Keratinocyte (primary cell): ENCODE measurements around the gene EDEM1. TPM values are rescaled to one million over a fixed set of nuclear protein-coding genes. Genes with fewer than 3 reads are reported as not detected.

Experiments used
- DNase-seq: peaks from one replicate; pipeline ENCODE4 v3.0.0-alpha.2; 2011; ENCODE audit warnings: low read depth, missing footprints, low spot score
- FAIRE-seq: peaks from 2 replicates; lab custom pipeline; 2011; peaks lifted over from hg19 to GRCh38; lab: Jason Lieb, UNC
- H2AFZ ChIP-seq: 2 replicates; pipeline ENCODE4 v1.6.0; 2012; ENCODE audit warnings: low read length, control low read depth, inconsistent platforms; ENCODE audit not compliant: control insufficient read depth
- H3K27ac ChIP-seq: 2 replicates; pipeline ENCODE4 v1.5.1; 2011; ENCODE audit warnings: low read length; ENCODE audit not compliant: control insufficient read depth, insufficient read depth
- H3K27me3 ChIP-seq: 3 replicates; pipeline ENCODE4 v1.6.0; 2011; ENCODE audit warnings: low read length; ENCODE audit not compliant: control insufficient read depth, insufficient read depth; ENCODE audit errors: extremely low read depth
- H3K36me3 ChIP-seq, 2 experiments: 2 replicates in 1 of 2; 3 replicates in 1 of 2; pipeline ENCODE4 v1.5.1; 2011; ENCODE audit warnings: low read length in 2 of 2, mild to moderate bottlenecking in 1 of 2; ENCODE audit not compliant: control insufficient read depth in 2 of 2, insufficient read depth in 2 of 2; ENCODE audit errors: extremely low read depth in 1 of 2
- H3K4me1 ChIP-seq: 3 replicates; pipeline ENCODE4 v1.5.1; 2011; ENCODE audit warnings: low read length; ENCODE audit not compliant: control insufficient read depth, insufficient read depth; ENCODE audit errors: extremely low read depth
- H3K4me2 ChIP-seq: 3 replicates; pipeline ENCODE4 v1.6.0; 2011; ENCODE audit warnings: low read depth, low read length; ENCODE audit not compliant: control insufficient read depth, insufficient read depth; ENCODE audit errors: extremely low read depth
- H3K4me3 ChIP-seq, 3 experiments: fragments of 200-600 bp in 1 of 3; sonication (generic) in 1 of 3; 2 replicates in 2 of 3; 3 replicates in 1 of 3; pipeline ENCODE4 v1.5.1; 2011 to 2016; ENCODE audit warnings: low read length in 3 of 3, mild to moderate bottlenecking in 3 of 3, control low read depth in 2 of 3, inconsistent platforms in 1 of 3, low read depth in 1 of 3, mixed read lengths in 1 of 3, mixed run types in 1 of 3, moderate library complexity in 1 of 3; ENCODE audit not compliant: control insufficient read depth in 2 of 3, insufficient read depth in 2 of 3; ENCODE audit errors: extremely low read depth in 1 of 3
- H3K79me2 ChIP-seq: 2 replicates; pipeline ENCODE4 v1.6.0; 2012; ENCODE audit warnings: low read length; ENCODE audit not compliant: control insufficient read depth, insufficient read depth
- H3K9ac ChIP-seq: 3 replicates; pipeline ENCODE4 v1.6.0; 2011; ENCODE audit warnings: low read length; ENCODE audit not compliant: control insufficient read depth, insufficient read depth; ENCODE audit errors: extremely low read depth
- H3K9me1 ChIP-seq: 3 replicates; pipeline ENCODE4 v1.6.0; 2011; ENCODE audit warnings: low read length; ENCODE audit not compliant: control insufficient read depth, insufficient read depth; ENCODE audit errors: extremely low read depth
- H3K9me3 ChIP-seq: 2 replicates; pipeline ENCODE4 v1.5.1; 2012; ENCODE audit warnings: low read depth, low read length; ENCODE audit not compliant: control insufficient read depth
- H4K20me1 ChIP-seq: 3 replicates; pipeline ENCODE4 v1.6.0; 2011; ENCODE audit warnings: low read length; ENCODE audit not compliant: control insufficient read depth, insufficient read depth; ENCODE audit errors: extremely low read depth
- EZH2 ChIP-seq: IDR thresholded peaks from one replicate; pipeline ENCODE4 v1.6.1; 2012; ENCODE audit warnings: inconsistent platforms, mild to moderate bottlenecking, low read length, moderate library complexity
- dilution Hi-C: fragments of 300-500 bp; cut with MboI; formaldehyde crosslinking; loops from one replicate; pipeline ENCODE4 v1.7.0; 2020; ENCODE audit warnings: low sequenced_read_pairs; ENCODE audit not compliant: extremely low pct_ligation_motif_present
- polyA plus RNA-seq, 5 experiments: library from polyadenylated mRNA; depleted of rRNA in 3 of 5; stranded (reverse) in 3 of 5; stranded (forward) in 1 of 5; unstranded in 1 of 5; fragments of >200 nt; gene quantifications; 1 replicate in 1 of 5; 2 replicates in 3 of 5; 3 replicates in 1 of 5; pipeline versions ENCODE4 v1.2.1 to v1.2.3, GENCODE V29; 2011 to 2012; ENCODE audit warnings: missing spikeins in 2 of 5, low read depth in 1 of 5, low replicate concordance in 1 of 5
- small RNA-seq, 3 experiments: library from RNA; depleted of rRNA; stranded (forward); fragments of <200 nt; gene quantifications; one replicate each; pipeline ENCODE3, GENCODE V24; 2012; ENCODE audit warnings: low read depth in 3 of 3, low replicate concordance in 1 of 3; ENCODE audit not compliant: insufficient read length in 3 of 3
- TF ChIP-seq, protein P1 (sequence below), 3 experiments: IDR thresholded peaks in 1 of 3; conservative IDR thresholded peaks in 1 of 3; optimal IDR thresholded peaks in 1 of 3; 2 replicates in 2 of 3; 3 replicates in 1 of 3; pipeline versions ENCODE3 to v1.5.1; 2011; ENCODE audit warnings: low read length in 3 of 3, mild to moderate bottlenecking in 3 of 3, moderate library complexity in 2 of 3, control low read depth in 1 of 3, inconsistent platforms in 1 of 3; ENCODE audit not compliant: insufficient read depth in 2 of 3; ENCODE audit errors: extremely low read depth in 1 of 3

EDEM1 gene
- polyA plus RNA-seq, 1 donor (not counting 4 experiments of a cell fraction or from before 2014, with no cell fraction given): 65.2 TPM

DNA sequence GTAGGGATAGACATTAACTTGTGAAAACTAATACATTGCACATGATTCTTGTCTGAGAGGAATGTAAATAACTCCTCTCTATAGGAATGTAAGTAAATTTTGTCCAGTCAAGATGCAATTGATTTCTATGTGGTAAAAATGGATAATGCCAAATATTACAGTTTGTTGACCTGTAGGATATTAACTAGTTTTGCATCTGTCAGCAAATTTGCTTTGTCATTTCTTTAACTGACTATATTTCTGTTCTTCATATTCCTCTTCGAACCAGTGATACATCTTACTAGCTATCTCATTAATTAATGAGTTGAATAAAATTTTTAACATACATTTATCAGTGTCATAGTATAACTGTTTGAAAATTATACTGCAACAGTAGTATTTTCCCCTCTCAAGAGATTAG, 80.4 kb downstream of the EDEM1 start:
- Histone ChIP-seq H3K4me1 (no peaks in the 10 kb centered on the region), H3K27me3 (no peaks in the 10 kb centered on the region), H2AFZ (no peak overlapping the region), H3K9ac (no peak overlapping the region), H3K4me3 (no peak overlapping the region), H4K20me1 (no peaks in the 10 kb centered on the region), H3K9me3 (no peaks in the 10 kb centered on the region), H3K4me2 (no peak overlapping the region), H3K79me2 (no peaks in the 10 kb centered on the region), H3K9me1 (no peaks in the 10 kb centered on the region), H3K36me3 (no peaks in the 10 kb centered on the region), H3K27ac (no peak overlapping the region)
- DNase-seq (no peak), FAIRE-seq (no peak)
- TF ChIP-seq, protein P1, sequence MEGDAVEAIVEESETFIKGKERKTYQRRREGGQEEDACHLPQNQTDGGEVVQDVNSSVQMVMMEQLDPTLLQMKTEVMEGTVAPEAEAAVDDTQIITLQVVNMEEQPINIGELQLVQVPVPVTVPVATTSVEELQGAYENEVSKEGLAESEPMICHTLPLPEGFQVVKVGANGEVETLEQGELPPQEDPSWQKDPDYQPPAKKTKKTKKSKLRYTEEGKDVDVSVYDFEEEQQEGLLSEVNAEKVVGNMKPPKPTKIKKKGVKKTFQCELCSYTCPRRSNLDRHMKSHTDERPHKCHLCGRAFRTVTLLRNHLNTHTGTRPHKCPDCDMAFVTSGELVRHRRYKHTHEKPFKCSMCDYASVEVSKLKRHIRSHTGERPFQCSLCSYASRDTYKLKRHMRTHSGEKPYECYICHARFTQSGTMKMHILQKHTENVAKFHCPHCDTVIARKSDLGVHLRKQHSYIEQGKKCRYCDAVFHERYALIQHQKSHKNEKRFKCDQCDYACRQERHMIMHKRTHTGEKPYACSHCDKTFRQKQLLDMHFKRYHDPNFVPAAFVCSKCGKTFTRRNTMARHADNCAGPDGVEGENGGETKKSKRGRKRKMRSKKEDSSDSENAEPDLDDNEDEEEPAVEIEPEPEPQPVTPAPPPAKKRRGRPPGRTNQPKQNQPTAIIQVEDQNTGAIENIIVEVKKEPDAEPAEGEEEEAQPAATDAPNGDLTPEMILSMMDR (optimal IDR thresholded peaks at IDR 0.05 in 1 of 3, IDR thresholded peaks at IDR 0.05 in 1 of 3, conservative IDR thresholded peaks at IDR 0.05 in 1 of 3; ENCODE audit: extremely low read depth in 1 of 3, insufficient read depth in 2 of 3, low read length in 3 of 3): no peak
- TF ChIP-seq EZH2: no peak
- dilution Hi-C loops: no loop called here

Small RNA genes within 50 kb of the gene (small RNA-seq; reads per million reads assigned to genes)
- gene MIR4790: 0 reads per million in 3 experiments
- 0 to 0.33 (median 0) reads per million in 3 experiments for gene RN7SL553P

Other genes starting within 250 kb of the EDEM1 start
- 73.9 to 95.7 TPM (median 74.3 TPM) in 3 replicates for gene BHLHE40, start 208.3 kb upstream of the EDEM1 start, polyA plus RNA-seq
- 56.1 to 102 TPM (median 64.4 TPM) in 3 replicates for gene ARL8B, start 65.4 kb upstream of the EDEM1 start, polyA plus RNA-seq